ENCODE data around the gene KAT2B. TPM values are rescaled to one million over a fixed set of nuclear protein-coding genes. Genes with fewer than 3 reads are reported as not detected.

The KAT2B gene
- polyA plus RNA-seq, 1 of the 3 experiments (the other 2 are of a cell fraction): 2.1 TPM

DNA sequence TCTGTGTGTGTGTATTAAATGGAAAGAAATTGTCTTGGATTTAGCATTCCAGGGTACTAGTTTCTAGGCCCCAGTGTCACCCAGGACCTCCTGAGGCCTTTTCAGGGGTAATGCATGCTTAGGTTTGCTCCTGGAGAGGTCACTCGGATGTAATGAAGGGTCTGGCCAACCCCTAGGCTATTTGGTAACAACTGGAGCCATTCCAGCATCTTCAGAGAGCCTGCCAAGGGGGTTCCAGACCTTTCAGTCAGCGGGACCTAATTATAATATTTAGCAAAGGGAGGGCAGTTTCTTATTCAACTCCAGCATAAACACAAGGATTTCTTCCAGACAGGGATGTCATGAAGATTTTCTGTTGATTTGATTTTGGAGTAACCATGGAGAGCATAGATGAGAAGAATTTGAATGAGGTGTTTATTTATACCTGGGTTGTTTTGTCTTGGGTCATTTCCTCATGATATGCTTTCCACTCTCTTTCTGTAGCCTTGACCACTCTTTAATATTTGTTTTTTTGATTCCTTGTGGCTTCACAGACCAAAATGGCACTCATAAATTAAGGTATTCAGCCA lies 17.4 kb downstream of the KAT2B start:
- H4K20me1 ChIP-seq (ENCODE audit: insufficient read depth): peaks cover 15% of the 10 kb centered on the region; the same call in 1 of the 2 replicates
- no peak for DNase-seq
- no peak overlapping the region for H3K4me2 ChIP-seq
- H3K4me1 ChIP-seq (ENCODE audit: control insufficient read depth in 1 of 2, insufficient read depth in 2 of 2, low read depth in 1 of 2, low read length in 1 of 2): peaks cover 19 to 33% of the 10 kb centered on the region in 2 experiments; a peak in 3 of 4 replicates
- 86% methylated on average over 2 of the region's 2 CpGs for WGBS (ENCODE audit: low lambda C conversion rate)
- H2AFZ ChIP-seq (ENCODE audit: low read depth): no peak overlapping the region
- peaks cover 12% of the 10 kb centered on the region for H3F3A ChIP-seq (replicated peaks; ENCODE audit: insufficient read depth)
- CTCF ChIA-PET: interaction anchor here (1.1 kb wide), 1 partner anchor 23 kb away, joined by 3 read pairs; no protein-coding TSS in a partner anchor
- POLR2A ChIA-PET: no interaction called here
- H3K9me3 ChIP-seq: no peaks in the 10 kb centered on the region
- no peak for TF ChIP-seq TAF1 (IDR thresholded peaks at IDR 0.05; ENCODE audit: borderline replicate concordance, low read depth, low read length)
- TF ChIP-seq TCF12 (IDR thresholded peaks at IDR 0.05): no peak
- no peak for TF ChIP-seq FOSL2 (IDR thresholded peaks at IDR 0.05; ENCODE audit: borderline replicate concordance, low read depth)
- TF ChIP-seq, protein P1, sequence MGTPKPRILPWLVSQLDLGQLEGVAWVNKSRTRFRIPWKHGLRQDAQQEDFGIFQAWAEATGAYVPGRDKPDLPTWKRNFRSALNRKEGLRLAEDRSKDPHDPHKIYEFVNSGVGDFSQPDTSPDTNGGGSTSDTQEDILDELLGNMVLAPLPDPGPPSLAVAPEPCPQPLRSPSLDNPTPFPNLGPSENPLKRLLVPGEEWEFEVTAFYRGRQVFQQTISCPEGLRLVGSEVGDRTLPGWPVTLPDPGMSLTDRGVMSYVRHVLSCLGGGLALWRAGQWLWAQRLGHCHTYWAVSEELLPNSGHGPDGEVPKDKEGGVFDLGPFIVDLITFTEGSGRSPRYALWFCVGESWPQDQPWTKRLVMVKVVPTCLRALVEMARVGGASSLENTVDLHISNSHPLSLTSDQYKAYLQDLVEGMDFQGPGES (IDR thresholded peaks at IDR 0.05; ENCODE audit: low read depth, low read length): no peak
- TF ChIP-seq SIN3A (IDR thresholded peaks at IDR 0.05; ENCODE audit: borderline replicate concordance, low read depth, low read length): no peak
- TF ChIP-seq, protein P2, sequence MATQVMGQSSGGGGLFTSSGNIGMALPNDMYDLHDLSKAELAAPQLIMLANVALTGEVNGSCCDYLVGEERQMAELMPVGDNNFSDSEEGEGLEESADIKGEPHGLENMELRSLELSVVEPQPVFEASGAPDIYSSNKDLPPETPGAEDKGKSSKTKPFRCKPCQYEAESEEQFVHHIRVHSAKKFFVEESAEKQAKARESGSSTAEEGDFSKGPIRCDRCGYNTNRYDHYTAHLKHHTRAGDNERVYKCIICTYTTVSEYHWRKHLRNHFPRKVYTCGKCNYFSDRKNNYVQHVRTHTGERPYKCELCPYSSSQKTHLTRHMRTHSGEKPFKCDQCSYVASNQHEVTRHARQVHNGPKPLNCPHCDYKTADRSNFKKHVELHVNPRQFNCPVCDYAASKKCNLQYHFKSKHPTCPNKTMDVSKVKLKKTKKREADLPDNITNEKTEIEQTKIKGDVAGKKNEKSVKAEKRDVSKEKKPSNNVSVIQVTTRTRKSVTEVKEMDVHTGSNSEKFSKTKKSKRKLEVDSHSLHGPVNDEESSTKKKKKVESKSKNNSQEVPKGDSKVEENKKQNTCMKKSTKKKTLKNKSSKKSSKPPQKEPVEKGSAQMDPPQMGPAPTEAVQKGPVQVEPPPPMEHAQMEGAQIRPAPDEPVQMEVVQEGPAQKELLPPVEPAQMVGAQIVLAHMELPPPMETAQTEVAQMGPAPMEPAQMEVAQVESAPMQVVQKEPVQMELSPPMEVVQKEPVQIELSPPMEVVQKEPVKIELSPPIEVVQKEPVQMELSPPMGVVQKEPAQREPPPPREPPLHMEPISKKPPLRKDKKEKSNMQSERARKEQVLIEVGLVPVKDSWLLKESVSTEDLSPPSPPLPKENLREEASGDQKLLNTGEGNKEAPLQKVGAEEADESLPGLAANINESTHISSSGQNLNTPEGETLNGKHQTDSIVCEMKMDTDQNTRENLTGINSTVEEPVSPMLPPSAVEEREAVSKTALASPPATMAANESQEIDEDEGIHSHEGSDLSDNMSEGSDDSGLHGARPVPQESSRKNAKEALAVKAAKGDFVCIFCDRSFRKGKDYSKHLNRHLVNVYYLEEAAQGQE (IDR thresholded peaks at IDR 0.05; ENCODE audit: low read depth, low read length): no peak
- TF ChIP-seq, protein P3, sequence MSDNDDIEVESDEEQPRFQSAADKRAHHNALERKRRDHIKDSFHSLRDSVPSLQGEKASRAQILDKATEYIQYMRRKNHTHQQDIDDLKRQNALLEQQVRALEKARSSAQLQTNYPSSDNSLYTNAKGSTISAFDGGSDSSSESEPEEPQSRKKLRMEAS (IDR thresholded peaks at IDR 0.05; ENCODE audit: low read depth): no peak
- no peak for TF ChIP-seq NRF1 (IDR thresholded peaks at IDR 0.05; ENCODE audit: low read depth, low read length)
- TF ChIP-seq, protein P4, sequence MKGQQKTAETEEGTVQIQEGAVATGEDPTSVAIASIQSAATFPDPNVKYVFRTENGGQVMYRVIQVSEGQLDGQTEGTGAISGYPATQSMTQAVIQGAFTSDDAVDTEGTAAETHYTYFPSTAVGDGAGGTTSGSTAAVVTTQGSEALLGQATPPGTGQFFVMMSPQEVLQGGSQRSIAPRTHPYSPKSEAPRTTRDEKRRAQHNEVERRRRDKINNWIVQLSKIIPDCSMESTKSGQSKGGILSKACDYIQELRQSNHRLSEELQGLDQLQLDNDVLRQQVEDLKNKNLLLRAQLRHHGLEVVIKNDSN (IDR thresholded peaks at IDR 0.05; ENCODE audit: borderline replicate concordance, low read depth): no peak
- TF ChIP-seq EP300 (IDR thresholded peaks at IDR 0.05; ENCODE audit: borderline replicate concordance in 1 of 2, low read depth in 1 of 2, low read length in 1 of 2): no peak
- TF ChIP-seq POLR2AphosphoS5 (IDR thresholded peaks at IDR 0.05; ENCODE audit: low read depth, low read length): no peak
- TF ChIP-seq, protein P5, sequence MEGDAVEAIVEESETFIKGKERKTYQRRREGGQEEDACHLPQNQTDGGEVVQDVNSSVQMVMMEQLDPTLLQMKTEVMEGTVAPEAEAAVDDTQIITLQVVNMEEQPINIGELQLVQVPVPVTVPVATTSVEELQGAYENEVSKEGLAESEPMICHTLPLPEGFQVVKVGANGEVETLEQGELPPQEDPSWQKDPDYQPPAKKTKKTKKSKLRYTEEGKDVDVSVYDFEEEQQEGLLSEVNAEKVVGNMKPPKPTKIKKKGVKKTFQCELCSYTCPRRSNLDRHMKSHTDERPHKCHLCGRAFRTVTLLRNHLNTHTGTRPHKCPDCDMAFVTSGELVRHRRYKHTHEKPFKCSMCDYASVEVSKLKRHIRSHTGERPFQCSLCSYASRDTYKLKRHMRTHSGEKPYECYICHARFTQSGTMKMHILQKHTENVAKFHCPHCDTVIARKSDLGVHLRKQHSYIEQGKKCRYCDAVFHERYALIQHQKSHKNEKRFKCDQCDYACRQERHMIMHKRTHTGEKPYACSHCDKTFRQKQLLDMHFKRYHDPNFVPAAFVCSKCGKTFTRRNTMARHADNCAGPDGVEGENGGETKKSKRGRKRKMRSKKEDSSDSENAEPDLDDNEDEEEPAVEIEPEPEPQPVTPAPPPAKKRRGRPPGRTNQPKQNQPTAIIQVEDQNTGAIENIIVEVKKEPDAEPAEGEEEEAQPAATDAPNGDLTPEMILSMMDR (IDR thresholded peaks at IDR 0.05): no peak
- TF ChIP-seq FOXM1 (IDR thresholded peaks at IDR 0.05; ENCODE audit: low read depth): no peak
- no peak for TF ChIP-seq RCOR1 (IDR thresholded peaks at IDR 0.05; ENCODE audit: low read length)
- TF ChIP-seq GATA2 (CRISPR knock-in tag; IDR thresholded peaks at IDR 0.05): no peak
- TF ChIP-seq, protein P6, sequence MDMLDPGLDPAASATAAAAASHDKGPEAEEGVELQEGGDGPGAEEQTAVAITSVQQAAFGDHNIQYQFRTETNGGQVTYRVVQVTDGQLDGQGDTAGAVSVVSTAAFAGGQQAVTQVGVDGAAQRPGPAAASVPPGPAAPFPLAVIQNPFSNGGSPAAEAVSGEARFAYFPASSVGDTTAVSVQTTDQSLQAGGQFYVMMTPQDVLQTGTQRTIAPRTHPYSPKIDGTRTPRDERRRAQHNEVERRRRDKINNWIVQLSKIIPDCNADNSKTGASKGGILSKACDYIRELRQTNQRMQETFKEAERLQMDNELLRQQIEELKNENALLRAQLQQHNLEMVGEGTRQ (IDR thresholded peaks at IDR 0.05; ENCODE audit: borderline replicate concordance, low read depth, low read length): no peak
- H3K36me3 ChIP-seq (replicated peaks in 1 of 2; ENCODE audit: control insufficient read depth in 1 of 2, insufficient read depth in 2 of 2, low read length in 1 of 2): no peaks in the 10 kb centered on the region
- H3K9ac ChIP-seq: no peak overlapping the region
- H3K27ac ChIP-seq (ENCODE audit: low read depth in 2 of 2, low read length in 1 of 2): no peak overlapping the region
- H3K27me3 ChIP-seq (ENCODE audit: insufficient read depth): no peaks in the 10 kb centered on the region
- H3K79me2 ChIP-seq (ENCODE audit: insufficient read depth): no peaks in the 10 kb centered on the region
- H3K9me2 ChIP-seq: no peaks in the 10 kb centered on the region
- H3K4me3 ChIP-seq (ENCODE audit: low read depth in 2 of 2, low read length in 1 of 2): no peak overlapping the region

Measured in SK-N-SH (cell line).